Lower leg skin (tissue), 3 donors: ENCODE data around the gene RNF152.

Experiments used
- CTCF ChIP-seq, 3 donors: fragments of 450-650 bp; IDR thresholded peaks; one replicate each; pipeline ENCODE4 v1.5.1; 2016; ENCODE audit warnings: antibody characterized with exemption in 3 of 3, mild to moderate bottlenecking in 3 of 3, moderate library complexity in 2 of 3
- POLR2A ChIP-seq, 2 donors: fragments of 450-650 bp; IDR thresholded peaks; one replicate each; pipeline ENCODE4 v1.6.1; 2016 to 2017; ENCODE audit warnings: antibody characterized with exemption in 2 of 2, mild to moderate bottlenecking in 1 of 2, moderate library complexity in 1 of 2

GRCh38 chr18:61761875-61762274 lies 130.9 kb downstream of the RNF152 start:
- TF ChIP-seq CTCF (IDR thresholded peaks at IDR 0.05): no peak
- no peak for TF ChIP-seq POLR2A (IDR thresholded peaks at IDR 0.05)
